Esophagus squamous epithelium (tissue), 4 donors: ENCODE measurements around the gene MRPS6.

Source experiments
- POLR2A ChIP-seq, 4 donors: fragments of 450-650 bp; IDR thresholded peaks; one replicate each; pipeline ENCODE4 v1.6.1; 2017; ENCODE audit warnings: antibody characterized with exemption in 4 of 4, mild to moderate bottlenecking in 4 of 4, moderate library complexity in 3 of 4
- TF ChIP-seq, protein P1 (sequence below), 6 experiments: fragments of 450-650 bp in 4 of 6; fragments of 200-600 bp in 2 of 6; sonication (generic) in 2 of 6; IDR thresholded peaks; one replicate each; pipeline ENCODE4 v1.5.1; 2016 to 2019; ENCODE audit warnings: antibody characterized with exemption in 6 of 6, mild to moderate bottlenecking in 4 of 6, moderate library complexity in 4 of 6

DNA sequence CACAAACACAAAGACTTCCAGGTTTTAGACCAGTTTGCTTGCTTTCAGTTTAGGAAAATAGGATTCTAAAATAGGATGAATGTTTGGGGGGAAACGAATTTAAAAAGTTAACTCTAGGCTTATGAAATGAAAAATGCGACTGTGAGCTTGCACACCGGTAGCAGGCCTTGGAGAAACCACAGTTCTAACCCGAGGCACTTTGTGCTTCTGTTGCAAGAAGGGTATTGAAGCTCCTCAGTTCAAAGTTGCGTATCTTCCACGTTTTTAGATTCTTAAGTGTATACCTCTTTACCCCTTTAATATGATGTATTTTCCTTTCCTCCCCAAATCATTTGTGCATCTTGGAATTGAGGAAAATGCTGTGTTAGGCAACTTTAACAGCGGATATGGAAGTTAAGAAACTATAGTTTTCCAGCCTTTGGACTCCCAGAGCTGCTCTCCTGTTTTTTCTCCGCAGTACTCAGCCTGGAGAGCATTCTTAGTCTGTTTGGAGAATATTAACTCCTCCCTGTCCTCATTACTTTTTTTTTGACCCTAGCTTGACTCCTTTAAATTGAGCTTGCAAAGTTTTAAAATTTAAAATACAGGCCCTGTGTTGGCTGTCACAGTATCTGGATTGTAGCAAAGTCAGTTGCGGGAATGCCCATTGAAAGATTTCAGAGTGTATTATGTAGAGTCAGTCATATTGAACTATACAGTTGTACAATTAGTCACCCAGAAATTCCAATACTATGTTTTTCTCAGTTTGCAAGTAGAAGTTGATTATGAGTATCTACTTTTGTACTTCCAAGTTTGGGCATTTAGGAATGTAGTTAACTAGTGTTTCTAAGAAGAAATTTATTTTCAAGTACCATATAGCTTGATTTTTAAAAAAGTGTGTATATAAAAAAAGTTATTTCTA, 2.6 kb downstream of the MRPS6 start:
- TF ChIP-seq, protein P1, sequence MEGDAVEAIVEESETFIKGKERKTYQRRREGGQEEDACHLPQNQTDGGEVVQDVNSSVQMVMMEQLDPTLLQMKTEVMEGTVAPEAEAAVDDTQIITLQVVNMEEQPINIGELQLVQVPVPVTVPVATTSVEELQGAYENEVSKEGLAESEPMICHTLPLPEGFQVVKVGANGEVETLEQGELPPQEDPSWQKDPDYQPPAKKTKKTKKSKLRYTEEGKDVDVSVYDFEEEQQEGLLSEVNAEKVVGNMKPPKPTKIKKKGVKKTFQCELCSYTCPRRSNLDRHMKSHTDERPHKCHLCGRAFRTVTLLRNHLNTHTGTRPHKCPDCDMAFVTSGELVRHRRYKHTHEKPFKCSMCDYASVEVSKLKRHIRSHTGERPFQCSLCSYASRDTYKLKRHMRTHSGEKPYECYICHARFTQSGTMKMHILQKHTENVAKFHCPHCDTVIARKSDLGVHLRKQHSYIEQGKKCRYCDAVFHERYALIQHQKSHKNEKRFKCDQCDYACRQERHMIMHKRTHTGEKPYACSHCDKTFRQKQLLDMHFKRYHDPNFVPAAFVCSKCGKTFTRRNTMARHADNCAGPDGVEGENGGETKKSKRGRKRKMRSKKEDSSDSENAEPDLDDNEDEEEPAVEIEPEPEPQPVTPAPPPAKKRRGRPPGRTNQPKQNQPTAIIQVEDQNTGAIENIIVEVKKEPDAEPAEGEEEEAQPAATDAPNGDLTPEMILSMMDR (IDR thresholded peaks at IDR 0.05) = no peak
- TF ChIP-seq POLR2A (IDR thresholded peaks at IDR 0.05) = no peak
